NCI-H748 (cell line): ENCODE data around the gene TSPAN6.

ENCODE experiments used
- DNase-seq: peaks from one replicate; lab custom pipeline; 2025; ENCODE audit not compliant: unreplicated experiment; lab: John Stamatoyannopoulos, UW

TSPAN6 gene

GRCh38 chrX:100591256-100592051 lies 45.2 kb downstream of the TSPAN6 start:
- DNase-seq: no peak

- DNase-seq: no peak
Observed at GRCh38 chrX:100587861-100588260, 48.7 kb downstream of the TSPAN6 start.

- no peak for DNase-seq
Observed at GRCh38 chrX:100586747-100587146, 49.9 kb downstream of the TSPAN6 start.

- no peak for DNase-seq
Observed at GRCh38 chrX:100584611-100585010, 52.0 kb downstream of the TSPAN6 start, which contains the start of gene TNMD. Gene TNMD (plus strand): TSS chrX:100584936. CDS start chrX:100585019, 83 bp downstream.
